Stimulated activated CD8-positive, alpha-beta memory T cell treated with anti-CD3 and anti-CD28 coated beads, Interleukin-15, amount 100 ng/mL, for 24 hours (primary cell): Measurements from ENCODE around the gene CYP19A1.
"Not testable (repeated sequence)": the region's sequence is repeated elsewhere in the genome, so short reads cannot be mapped to it uniquely, and the experiment has no call there.

Source experiments
- DNase-seq: peaks from one replicate; pipeline ENCODE4 v3.0.0-alpha.2; 2020; ENCODE audit warnings: low read depth

The CYP19A1 gene

GRCh38 chr15:51289290-51289689 lies 49.1 kb downstream of the CYP19A1 start:
- DNase-seq: no peak

GRCh38 chr15:51288143-51289065 lies 50.0 kb downstream of the CYP19A1 start:
- no peak for DNase-seq

- DNase-seq: no peak
Observed at GRCh38 chr15:51286816-51287215, 51.6 kb downstream of the CYP19A1 start.

- DNase-seq: no peak
Observed at GRCh38 chr15:51285399-51285798, 53.0 kb downstream of the CYP19A1 start.

- no peak for DNase-seq
Observed at GRCh38 chr15:51284871-51285270, 53.5 kb downstream of the CYP19A1 start.

GRCh38 chr15:51283026-51283425 lies 55.4 kb downstream of the CYP19A1 start:
- no peak for DNase-seq

GRCh38 chr15:51282241-51282640 lies 56.2 kb downstream of the CYP19A1 start:
- not testable (repeated sequence) for DNase-seq

- DNase-seq: no peak
Observed at GRCh38 chr15:51281368-51281967, 56.9 kb downstream of the CYP19A1 start.

GRCh38 chr15:51280838-51281237 lies 57.6 kb downstream of the CYP19A1 start:
- no peak for DNase-seq

GRCh38 chr15:51279391-51279790 lies 59.0 kb downstream of the CYP19A1 start:
- DNase-seq: no peak

- DNase-seq: no peak
Observed at GRCh38 chr15:51277101-51277500, 61.3 kb downstream of the CYP19A1 start.

GRCh38 chr15:51274956-51275355 lies 63.4 kb downstream of the CYP19A1 start:
- no peak for DNase-seq

- no peak for DNase-seq
Observed at GRCh38 chr15:51270706-51271105, 67.7 kb downstream of the CYP19A1 start.

GRCh38 chr15:51269496-51269895 lies 68.9 kb downstream of the CYP19A1 start:
- DNase-seq: no peak

GRCh38 chr15:51267703-51268083 lies 70.7 kb downstream of the CYP19A1 start:
- no peak for DNase-seq

- no peak for DNase-seq
Observed at GRCh38 chr15:51267051-51267702, 71.2 kb downstream of the CYP19A1 start.

GRCh38 chr15:51266656-51267050 lies 71.7 kb downstream of the CYP19A1 start:
- no peak for DNase-seq

- DNase-seq: no peak
Observed at GRCh38 chr15:51265037-51265555, 73.3 kb downstream of the CYP19A1 start.

- DNase-seq: no peak
Observed at GRCh38 chr15:51263726-51264125, 74.7 kb downstream of the CYP19A1 start.

- no peak for DNase-seq
Observed at GRCh38 chr15:51263116-51263515, 75.3 kb downstream of the CYP19A1 start.

GRCh38 chr15:51262463-51262862 lies 75.9 kb downstream of the CYP19A1 start:
- no peak for DNase-seq

GRCh38 chr15:51261113-51261512 lies 77.3 kb downstream of the CYP19A1 start:
- DNase-seq: not testable (repeated sequence)

- no peak for DNase-seq
Observed at GRCh38 chr15:51260202-51260601, 78.2 kb downstream of the CYP19A1 start.
